ENCODE results near the gene PKNOX2.

DNA sequence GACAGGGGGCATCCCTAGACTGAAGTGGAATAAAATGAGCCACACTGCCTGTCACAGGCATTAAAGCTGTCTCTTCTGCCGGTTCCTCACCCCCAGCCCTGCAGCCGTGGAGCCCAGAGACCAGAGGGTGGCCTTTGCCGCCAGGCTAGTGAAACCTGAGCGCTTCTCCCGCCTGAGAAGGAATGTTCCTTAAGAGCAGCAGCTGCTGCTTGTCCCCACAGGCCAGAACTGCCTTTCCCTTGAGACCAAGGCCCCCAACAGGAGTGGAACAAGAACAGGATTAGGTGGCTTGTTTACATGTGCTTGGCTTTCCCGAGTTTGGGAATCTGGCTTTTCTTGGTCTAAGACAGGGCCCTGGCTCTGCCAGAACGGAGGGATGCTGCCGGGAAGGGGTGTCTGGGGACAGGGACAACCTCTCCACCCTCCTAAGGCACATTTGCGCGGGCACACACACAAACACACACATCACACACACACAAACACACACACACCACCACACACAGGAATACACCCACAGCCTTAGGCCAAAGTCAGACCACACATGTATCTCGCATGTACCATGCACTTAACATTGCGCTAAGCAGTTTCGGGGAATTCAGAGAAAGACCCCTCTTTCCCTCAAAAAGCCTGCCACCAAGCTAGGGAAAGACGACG, 239.7 kb downstream of the PKNOX2 start:
- no peak for TF ChIP-seq TAF1 (IDR thresholded peaks at IDR 0.05; ENCODE audit: borderline replicate concordance, low read depth, low read length)
- no peak for TF ChIP-seq POLR2A (IDR thresholded peaks at IDR 0.05; ENCODE audit: low read depth, low read length)
- no peak for TF ChIP-seq POLR2AphosphoS5 (IDR thresholded peaks at IDR 0.05; ENCODE audit: low read depth, low read length)

Data from GM12892 (cell line).